Bone marrow (tissue), 2 donors: ENCODE data around the gene ANKHD1.

Experiments
- DNase-seq, 2 donors: peaks; one replicate each; lab custom pipeline; 2025; lab: John Stamatoyannopoulos, UW

The ANKHD1 gene

GRCh38 chr5:140401362-140402257, at the start of gene ANKHD1:
Gene ANKHD1, plus strand, starts transcription at chr5:140401833. Its CDS starts 135 bp downstream, at chr5:140401968.
- peak; percentile 91 to 99 for DNase-seq

GRCh38 chr5:140355546-140355945, 46.1 kb upstream of the ANKHD1 start:
- DNase-seq = no peak

GRCh38 chr5:140356853-140357725, 44.5 kb upstream of the ANKHD1 start:
- no peak for DNase-seq

GRCh38 chr5:140357726-140358093, 43.9 kb upstream of the ANKHD1 start:
- DNase-seq = peak; percentile 43 to 76

- no peak for DNase-seq
These were observed 42.8 kb upstream of the ANKHD1 start for GRCh38 chr5:140358738-140359310.

GRCh38 chr5:140360101-140360500, 41.5 kb upstream of the ANKHD1 start, which contains the start of gene SLC4A9:
Gene SLC4A9, plus strand, starts transcription at chr5:140360194. Its CDS starts 43 bp downstream, at chr5:140360237.
- no peak for DNase-seq

GRCh38 chr5:140360681-140361479, 40.8 kb upstream of the ANKHD1 start:
- no peak for DNase-seq

GRCh38 chr5:140361901-140362300, 39.7 kb upstream of the ANKHD1 start:
- no peak for DNase-seq

GRCh38 chr5:140362311-140362710, 39.3 kb upstream of the ANKHD1 start:
- DNase-seq = no peak

GRCh38 chr5:140362875-140363630, 38.6 kb upstream of the ANKHD1 start:
- peak; percentile 32 to 57 for DNase-seq

GRCh38 chr5:140363631-140364471, 37.8 kb upstream of the ANKHD1 start:
- DNase-seq = no peak

- no peak for DNase-seq
These were observed 37.2 kb upstream of the ANKHD1 start for GRCh38 chr5:140364472-140364765.

- no peak for DNase-seq
These were observed 36.4 kb upstream of the ANKHD1 start for GRCh38 chr5:140365282-140365681.

GRCh38 chr5:140365941-140366340, 35.7 kb upstream of the ANKHD1 start:
- no peak for DNase-seq

GRCh38 chr5:140366589-140367255, 34.9 kb upstream of the ANKHD1 start:
- no peak for DNase-seq

GRCh38 chr5:140367256-140368013, 34.2 kb upstream of the ANKHD1 start:
- no peak for DNase-seq

GRCh38 chr5:140371356-140372151, 30.1 kb upstream of the ANKHD1 start:
- no peak for DNase-seq

GRCh38 chr5:140372971-140373487, 28.6 kb upstream of the ANKHD1 start:
- DNase-seq = no peak
